GM18505 (cell line): ENCODE results near the gene LPAR2.

Experiments
- ATAC-seq: cut with Tn5 transposase; IDR thresholded peaks from one replicate; pipeline ENCODE4 v1.9.1; 2021; ENCODE audit not compliant: unreplicated experiment
- POLR2A ChIP-seq: IDR thresholded peaks from 4 replicates; pipeline ENCODE4 v1.6.1; 2011; ENCODE audit warnings: borderline replicate concordance; ENCODE audit not compliant: insufficient read depth, insufficient read length; ENCODE audit errors: extremely low read depth

LPAR2 gene

GRCh38 chr19:19581391-19581790 is 46.6 kb downstream of the LPAR2 start:
- no peak for TF ChIP-seq POLR2A
- no peak for ATAC-seq

GRCh38 chr19:19580418-19580817 is 47.6 kb downstream of the LPAR2 start:
- TF ChIP-seq POLR2A: no peak
- ATAC-seq: no peak

DNA sequence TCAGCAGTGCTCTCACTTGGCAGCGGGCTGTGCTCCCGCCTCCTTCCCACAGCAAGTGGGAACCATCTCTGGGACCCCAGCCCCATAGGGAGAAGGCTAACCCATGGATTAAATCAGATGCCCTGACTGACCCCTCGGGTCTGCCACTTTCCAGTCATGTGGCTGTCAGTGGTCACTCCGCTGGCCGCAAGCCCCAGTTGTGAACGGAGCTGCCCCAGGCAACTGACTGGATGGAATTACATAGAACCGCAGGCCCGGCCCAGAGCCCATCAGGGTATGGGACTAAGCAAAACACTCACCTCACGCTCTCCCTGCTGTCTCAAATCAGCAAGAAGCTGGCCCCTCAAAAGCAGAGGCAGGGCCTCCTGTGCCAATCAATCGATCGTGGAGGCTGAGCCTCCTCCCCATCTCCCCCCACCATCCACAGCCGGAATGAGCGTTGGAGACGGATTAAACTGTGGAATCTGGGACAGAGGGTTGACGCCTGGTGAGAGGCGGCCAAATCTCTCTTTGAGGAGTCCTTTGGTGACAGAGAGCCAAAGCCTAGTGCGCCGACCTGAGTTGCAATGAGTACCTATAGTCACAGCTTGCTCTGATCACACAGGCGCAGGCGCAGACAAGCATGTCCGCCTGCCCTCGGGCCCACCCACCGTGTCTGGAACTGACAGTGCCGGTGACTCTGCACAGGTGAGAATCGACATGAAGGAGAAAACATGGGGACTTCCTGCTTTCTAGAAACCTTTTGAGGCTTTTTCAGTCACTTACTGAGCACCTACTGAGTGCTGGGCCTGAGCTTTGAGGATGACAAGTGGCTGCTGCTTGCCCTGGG is 48.3 kb downstream of the LPAR2 start:
- ATAC-seq: no peak
- no peak for TF ChIP-seq POLR2A

GRCh38 chr19:19578252-19578651 is 49.8 kb downstream of the LPAR2 start:
- TF ChIP-seq POLR2A: no peak

GRCh38 chr19:19575411-19575810 is 52.6 kb downstream of the LPAR2 start:
- TF ChIP-seq POLR2A: no peak
- no peak for ATAC-seq

More at GRCh38 chr19:19578252-19578651, 49.8 kb downstream of the LPAR2 start:
- no peak for ATAC-seq
